Activated CD4-positive, alpha-beta T cell treated with anti-CD3 and anti-CD28 coated beads, Interleukin-10, Interleukin-2, amounts not matched to agents 100 ng/mL and 50 ng/mL, durations not matched to agents 16 hours and 8 hours (primary cell): ENCODE measurements around the gene MED4.
"Not testable (repeated sequence)": the region's sequence is repeated elsewhere in the genome, so short reads cannot be mapped to it uniquely, and the experiment has no call there.

Experiments
- DNase-seq: peaks from one replicate; pipeline ENCODE4 v3.0.0-alpha.2; 2020

MED4 gene

DNA sequence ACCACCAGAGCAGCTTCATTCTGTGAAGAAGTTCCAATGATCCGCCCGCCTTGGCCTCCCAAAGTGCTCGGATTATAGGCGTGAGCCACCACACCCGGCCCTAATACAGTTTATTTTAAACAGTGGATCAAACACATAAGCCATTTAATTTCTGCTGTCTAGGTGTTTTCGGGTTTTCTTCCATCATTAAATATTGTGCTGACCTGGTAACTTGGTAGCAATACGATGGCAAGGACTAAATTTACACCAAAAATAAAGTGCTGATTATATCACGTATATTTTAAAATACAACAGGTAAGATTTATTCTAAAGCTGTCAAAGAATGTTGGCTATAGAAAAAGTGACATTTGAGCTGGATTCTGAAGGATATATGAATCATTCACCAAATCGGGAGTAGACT lies 1.3 kb downstream of the MED4 start:
- no peak for DNase-seq

DNA sequence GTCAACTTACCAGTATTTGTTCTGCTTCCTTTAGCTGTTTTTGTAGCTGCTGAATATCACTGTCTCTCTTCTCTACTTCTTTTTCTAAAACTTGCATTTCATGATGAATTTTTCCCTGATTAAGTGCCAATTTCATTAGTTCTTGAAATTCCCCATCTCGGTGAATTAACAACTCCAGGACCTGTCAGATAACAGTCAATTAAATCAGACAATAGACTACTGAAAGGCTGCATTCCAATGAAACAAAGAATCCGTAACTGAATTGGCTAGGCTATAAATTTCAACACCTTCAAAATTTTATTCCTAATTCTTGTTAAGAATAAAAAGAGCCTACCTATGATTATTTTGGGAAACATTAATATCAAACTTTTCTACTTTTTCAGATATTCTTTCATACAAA lies 8.6 kb downstream of the MED4 start:
- no peak for DNase-seq

DNA sequence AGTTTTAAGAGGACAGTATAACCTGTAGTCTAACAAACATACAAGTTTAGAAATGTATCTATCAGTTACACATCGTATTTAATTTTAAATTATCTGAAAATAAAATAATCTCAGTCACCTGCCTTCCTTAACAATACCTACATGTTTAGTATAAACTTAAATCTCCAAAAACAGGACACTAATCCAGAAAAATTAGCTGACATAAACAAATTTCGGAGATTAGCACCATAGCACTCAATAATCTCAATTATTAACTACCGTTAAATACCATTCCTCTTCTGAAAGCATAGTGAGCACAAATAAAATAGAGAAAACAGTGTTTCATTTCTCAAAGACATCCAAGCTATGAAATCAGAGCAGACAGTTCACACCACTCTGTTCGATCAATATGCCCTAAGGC lies 13.2 kb downstream of the MED4 start:
- DNase-seq, result no peak

DNA sequence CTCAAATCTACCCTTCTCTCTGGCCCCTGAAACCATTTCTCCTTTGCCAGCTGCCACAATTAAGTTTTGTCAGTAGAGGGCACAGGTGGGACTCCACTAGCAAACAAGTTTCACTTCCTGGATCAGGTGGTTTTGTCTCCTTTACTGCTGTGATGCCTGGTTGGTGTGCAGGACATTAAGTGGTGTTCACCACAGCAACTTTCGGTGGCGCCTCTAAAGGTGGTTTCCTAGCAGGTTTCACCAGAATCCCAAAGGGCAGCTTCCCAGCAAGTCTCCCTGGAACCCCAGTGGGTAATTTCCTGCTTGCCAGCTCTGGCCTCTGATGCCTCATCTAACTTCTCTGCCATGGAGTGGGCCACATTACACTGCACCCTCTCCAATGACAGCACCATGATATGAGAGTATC lies 16.6 kb downstream of the MED4 start:
- DNase-seq, result peak; percentile 59

DNA sequence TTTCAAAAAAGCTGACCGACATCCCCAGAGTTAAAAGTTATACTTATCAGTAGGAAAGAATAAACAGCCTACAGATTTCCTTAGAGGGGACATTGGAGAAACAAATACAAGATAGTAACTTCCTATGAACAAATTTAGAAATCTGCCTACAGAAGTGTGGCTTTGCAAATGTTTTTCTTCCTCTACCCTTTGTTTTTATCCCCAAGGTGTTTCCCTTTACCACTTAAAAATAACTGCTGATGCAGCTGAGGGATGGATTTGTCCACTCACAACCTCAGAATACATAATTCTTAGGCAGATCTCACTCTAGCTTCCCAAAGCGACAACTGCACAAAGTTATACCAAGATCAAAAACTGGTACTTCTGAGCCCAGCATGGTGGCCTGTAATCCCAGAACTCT lies 20.9 kb downstream of the MED4 start:
- no peak for DNase-seq

DNA sequence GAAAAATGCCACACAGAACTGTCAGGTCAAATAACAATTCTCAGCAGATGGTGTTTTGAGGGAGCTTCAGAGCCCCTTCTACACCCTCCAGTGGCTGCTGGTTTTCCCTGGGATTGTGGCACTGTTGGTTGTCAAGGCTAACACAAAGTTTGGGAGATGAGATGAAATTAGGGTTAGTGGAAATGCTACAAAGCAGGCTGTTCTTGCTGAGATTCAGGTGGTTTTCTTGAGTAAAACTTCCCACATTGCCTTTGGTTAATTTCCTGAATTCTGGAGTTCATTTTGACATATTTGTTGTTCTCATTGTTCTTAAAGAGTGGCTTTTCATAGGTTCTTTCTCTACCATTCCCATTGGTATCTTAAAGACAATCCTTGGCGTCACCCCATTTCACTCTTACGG lies 22.1 kb downstream of the MED4 start:
- DNase-seq, result no peak

DNA sequence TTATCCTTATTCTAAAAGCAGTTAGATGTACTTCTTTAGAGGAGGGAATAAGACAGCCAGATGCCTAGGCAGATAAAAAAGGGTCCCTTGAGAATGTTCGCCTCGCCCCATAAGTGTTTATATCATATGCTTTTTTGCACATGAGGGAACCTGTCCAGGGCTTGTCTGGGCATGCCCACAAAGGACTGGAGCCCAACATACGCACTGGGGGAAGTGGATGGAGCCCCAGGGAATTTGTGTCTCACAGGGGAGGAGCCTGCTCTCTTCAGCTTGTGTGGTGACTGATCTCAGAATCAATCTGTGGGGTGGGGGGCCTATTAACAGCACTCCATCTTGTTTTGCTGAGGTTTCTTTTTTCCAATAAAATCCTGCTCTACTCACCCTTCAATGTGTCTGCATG lies 22.6 kb downstream of the MED4 start:
- no peak for DNase-seq

DNA sequence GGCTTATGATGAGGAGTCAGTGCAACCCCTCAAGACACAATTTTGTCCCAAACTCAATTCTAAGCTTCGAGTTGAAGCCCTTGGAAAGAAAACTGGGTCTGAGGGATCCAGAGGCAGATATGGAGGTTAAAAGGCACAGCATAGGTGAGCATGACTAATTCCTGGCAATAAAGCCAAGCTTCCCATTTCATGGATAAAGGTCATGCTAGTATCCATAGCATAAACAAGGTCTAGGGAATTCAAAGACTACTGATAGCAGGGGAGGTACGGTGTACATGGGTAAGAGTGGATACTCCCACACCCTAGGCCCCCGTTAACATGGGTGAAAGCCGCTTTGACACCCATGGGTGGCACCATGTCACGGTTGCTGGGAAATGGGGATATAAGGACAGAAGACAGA lies 24.0 kb downstream of the MED4 start:
- DNase-seq, result no peak

DNA sequence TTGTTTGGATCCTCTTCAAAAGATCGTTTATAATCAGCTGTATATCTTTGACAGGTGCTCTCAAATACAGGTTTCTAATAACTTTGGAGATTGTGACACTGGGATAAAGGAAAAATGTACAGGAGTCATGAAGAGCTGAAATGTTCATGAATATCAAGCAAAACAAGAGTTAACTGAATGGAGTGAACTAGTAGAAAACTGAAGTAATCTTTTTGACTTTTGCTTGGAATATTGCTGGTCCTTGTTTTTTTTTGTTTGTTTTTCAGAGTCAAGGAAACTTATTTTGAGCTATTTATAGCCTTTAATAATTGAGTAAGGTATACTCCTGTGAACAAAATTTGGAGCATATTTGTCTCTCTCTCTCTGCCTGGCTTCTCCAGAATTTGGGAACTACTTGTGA lies 25.3 kb downstream of the MED4 start:
- DNase-seq, result no peak

DNA sequence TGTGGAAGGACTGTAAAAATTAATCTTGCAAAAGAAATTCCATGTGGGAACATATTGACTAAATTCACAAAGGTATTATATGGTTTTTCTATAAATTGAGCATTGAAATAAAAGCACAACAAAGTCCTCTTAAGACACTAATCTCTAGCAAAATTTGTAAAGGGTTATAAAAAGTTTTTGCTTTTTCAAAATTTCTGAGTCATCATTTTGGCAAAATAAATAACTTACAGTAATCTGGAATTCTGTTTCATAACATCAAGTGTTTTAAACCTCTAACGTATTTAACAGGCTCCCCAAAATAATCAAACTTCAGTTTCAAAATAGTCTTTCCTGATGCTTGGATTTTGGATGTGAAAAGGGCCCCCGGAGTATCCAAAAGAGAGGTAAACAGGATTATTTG lies 26.0 kb downstream of the MED4 start:
- no peak for DNase-seq

DNA sequence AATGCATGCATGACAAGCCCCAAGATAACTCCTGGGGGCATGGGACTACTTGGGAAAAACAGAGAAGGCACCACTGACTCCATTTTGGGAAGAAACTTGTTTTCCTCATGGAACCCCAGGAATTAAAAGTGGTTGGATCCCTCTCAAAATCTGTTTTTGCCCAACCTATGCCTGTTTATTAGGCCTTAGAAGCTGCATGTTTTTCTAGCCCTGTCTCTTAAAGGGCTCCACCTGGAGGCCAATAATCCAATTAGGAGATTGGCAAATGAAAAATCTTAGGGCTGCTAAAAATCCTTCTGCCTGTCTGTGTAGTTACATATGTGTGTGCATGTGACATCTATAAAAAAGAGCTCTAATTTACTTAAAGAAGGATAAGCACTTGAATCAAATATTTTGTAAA lies 26.9 kb downstream of the MED4 start:
- no peak for DNase-seq

DNA sequence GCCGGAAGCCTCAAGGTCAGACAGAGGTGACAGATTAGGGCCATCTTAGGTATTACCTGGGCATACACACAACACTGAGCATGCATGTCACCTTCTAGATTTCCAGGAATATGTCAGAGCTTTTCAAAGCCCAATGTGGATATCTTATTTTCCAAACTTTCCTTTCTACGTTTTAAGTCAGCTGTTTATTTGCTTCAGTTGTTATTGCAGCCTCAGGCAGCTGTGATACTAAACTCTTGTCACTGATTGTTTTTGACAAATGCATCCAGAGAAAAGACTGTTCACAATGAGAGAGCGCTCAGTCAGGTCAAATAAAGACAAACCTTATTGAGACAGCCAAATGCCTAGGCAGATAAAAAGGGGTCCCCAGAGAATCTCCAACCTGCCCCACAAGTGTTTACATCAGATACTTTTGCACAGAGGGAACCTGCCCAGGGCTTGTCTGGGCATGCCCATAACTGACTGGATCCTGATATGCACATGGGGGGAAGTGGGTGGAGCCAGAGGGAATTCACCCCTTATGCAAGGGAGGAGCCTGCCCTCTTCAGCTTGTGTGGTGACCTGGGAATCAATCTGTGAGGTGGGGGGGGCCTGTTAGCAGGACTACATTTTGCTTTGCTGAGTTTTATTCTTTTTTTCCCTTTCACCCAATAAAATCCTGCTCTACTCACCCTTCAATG lies 28.5 kb downstream of the MED4 start:
- DNase-seq, result peak; percentile 49

DNA sequence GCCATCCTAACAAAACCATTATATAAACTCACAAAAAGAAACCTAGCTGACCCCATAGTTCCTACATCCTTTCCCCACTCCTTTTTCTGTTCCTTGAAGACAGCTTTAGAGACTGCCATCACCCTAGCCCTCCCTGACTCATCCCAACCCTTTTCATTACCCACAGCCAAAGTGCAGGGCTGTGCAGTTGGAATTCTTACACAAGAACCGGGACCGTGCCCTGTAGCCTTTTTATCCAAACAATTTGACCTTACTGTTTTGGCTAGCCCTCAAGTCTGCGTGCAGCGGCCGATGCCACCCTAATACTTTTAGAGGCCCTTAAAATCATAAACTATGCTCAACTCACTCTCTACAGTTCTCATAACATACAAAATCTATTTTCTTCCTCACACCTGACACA lies 35.0 kb downstream of the MED4 start:
- DNase-seq, result not testable (repeated sequence)

DNA sequence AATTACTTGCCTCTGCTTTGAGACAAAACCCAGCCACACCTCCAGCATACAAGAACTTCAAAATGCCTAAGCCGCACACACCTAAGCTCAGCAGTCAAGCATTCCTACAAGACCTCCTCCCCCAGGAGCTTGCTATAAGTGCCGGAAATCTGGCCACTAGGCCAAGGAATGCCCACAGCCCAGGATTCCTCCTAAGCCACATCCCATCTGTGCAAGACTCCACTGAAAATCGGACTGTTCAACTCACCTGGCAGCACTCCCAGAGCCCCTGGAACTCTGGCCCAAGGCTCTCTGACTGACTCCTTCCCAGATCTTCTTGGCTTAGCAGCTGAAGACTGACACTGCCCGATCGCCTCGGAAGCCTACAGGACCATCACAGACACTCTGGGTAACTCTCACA lies 36.4 kb downstream of the MED4 start:
- not testable (repeated sequence) for DNase-seq

DNA sequence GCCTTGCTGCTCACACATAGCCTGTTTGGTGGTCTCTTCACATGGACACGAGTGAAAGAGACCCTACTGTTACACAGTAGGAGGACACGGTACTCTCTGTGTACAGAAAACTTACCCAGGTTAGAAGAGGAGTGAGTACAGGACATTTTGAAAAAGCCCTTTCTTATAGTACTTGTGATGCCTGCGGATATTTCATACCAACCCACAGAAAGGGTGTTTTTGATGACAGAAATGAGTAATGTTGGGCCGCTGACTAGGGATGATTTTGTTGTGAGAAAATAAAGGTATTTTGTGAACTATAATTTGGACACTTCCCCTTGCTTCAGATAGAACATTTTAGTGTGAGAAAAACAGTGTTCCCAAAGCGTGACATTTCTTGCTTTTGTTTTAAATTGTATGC lies 39.2 kb downstream of the MED4 start:
- no peak for DNase-seq

DNA sequence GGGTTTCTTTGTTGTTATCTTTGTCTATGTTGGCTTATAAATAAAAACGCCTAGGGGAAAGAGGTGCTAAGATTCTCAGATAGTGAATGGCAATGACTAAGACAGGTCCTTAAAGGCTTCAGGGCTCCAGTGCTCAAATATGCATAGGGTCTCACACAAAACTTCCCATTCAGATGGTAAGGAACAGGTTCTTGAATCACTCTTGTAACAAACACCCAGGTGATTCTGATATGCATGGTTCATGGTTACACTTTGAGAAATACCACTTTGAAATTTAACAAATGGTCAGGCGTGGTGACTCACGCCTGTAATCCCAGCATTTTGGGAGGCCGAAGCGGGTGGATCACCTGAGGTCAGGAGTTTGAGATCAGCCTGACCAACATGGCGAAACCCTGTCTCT lies 40.3 kb downstream of the MED4 start:
- DNase-seq, result no peak

DNA sequence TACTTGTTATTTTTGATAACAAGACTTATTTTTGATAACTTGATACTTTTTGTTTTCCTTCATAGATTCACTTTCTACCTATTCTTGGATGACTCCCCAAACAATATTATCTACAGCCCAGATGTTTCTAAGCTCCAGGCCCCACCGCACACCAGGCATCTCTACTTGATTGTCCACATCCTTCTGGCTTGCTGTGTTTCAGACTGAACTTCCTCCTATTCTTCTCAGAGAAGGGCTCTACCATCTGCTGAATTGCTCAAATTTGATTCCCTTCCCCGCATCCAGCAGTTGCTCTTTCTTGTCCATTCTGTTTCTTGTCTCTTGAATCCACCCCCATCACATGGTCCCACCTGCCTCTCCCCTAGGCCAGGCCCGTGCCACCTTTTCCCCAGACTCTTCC lies 44.4 kb downstream of the MED4 start:
- no peak for DNase-seq

DNA sequence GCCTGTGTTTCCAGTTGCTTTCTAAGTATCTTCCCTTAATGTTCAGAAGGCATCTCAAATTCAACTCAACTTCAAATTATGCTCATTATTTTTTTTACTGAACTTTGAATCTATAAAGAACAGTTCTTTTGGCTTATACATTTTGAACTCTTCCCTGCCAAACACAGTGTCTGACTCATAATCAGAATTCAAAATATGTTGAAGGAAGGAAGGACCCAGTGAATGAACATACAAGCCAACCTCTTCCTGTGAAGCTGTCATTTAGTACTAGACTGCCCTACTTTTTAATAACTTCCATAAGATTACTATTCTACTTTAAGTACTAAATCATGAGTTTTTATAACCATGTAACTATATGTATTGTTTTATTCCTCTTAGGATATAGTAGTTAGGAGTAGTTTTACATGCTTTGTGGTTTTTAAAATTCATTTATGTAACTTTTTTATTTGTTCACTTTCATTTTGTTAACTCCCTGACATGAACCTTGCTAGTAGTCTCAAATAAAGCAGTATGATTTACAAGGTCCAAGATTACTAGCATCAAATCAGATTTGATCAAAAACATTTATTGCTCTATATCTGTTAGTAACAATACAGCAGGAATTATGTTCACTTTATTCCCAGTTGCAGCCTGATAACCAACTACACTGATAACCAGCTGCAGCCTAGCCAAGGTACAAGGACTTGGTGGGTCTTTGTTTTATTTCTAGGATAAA lies 51.0 kb downstream of the MED4 start:
- DNase-seq, result peak; percentile 61

DNA sequence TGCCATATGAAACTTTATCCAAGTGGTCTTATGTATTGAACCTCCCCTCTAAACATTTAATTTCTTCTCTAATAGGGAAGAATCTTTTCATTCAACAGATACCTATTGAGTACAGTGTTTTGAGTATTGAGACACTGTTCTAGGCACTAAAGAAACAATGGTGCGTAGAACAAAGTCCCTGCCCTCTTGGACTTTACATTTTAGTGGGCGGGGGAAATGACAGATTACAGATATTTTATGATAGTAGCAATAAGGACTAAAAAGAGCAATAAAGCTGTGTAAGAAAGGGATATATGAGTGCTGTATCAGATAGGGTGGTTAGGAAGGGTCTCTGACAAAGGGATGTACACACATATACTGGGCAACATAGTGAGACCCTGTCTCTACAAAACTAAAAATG lies 52.0 kb downstream of the MED4 start:
- no peak for DNase-seq

DNA sequence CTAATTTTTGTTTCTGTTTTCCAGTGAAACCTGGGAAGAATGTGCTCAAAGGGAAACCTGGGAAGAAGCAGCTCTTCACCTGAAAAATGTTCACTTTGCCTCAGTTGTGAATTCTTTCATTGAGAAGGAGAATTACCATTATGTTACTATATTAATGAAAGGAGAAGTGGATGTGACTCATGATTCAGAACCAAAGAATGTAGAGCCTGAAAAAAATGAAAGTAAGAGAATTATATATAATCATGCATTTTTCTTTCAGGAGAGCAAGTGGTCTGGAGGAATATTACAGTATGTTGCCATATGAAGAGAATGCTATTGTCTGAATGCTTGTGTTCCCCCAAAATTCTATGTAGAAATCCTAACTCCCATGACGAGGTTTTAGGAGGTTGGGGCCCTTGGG lies 54.0 kb downstream of the MED4 start:
- DNase-seq, result no peak

DNA sequence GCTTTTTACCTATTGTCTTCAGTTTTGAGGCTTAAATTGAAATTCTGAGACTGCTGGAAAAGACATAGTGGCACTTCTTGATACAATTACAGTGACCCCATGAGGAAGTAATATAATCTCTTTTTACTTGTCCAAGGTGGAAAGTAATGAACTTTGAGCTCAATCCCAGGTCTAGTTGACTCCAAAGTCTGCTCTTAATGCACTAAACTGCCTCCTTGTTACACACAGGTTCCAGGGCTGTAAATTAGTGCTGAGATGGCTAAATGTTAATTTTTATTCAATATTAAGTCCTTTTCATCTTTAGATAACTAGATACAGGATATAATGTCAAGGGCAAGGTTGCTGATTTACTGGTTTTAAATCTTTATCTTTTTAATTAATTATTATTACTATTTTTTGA lies 54.9 kb downstream of the MED4 start:
- no peak for DNase-seq

DNA sequence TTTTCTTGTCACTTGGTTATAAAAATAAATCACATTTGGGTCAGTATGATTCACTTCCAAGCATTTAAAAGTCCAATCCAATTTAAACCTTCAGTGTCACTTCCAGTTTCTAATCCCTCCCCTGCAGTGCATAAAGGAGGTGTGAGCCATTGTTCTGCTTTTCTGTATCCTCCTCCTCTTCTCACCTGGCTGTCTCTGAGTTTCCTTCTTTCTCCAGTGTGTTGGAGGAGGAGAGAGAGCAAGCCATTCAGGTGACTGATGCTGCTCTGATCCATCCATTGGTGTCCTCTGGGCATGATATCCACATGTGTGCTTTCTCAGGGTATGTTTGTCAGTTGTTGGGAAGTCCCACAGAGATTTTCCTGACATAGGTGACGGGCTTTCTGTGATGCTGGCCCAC lies 56.1 kb downstream of the MED4 start:
- DNase-seq, result no peak

DNA sequence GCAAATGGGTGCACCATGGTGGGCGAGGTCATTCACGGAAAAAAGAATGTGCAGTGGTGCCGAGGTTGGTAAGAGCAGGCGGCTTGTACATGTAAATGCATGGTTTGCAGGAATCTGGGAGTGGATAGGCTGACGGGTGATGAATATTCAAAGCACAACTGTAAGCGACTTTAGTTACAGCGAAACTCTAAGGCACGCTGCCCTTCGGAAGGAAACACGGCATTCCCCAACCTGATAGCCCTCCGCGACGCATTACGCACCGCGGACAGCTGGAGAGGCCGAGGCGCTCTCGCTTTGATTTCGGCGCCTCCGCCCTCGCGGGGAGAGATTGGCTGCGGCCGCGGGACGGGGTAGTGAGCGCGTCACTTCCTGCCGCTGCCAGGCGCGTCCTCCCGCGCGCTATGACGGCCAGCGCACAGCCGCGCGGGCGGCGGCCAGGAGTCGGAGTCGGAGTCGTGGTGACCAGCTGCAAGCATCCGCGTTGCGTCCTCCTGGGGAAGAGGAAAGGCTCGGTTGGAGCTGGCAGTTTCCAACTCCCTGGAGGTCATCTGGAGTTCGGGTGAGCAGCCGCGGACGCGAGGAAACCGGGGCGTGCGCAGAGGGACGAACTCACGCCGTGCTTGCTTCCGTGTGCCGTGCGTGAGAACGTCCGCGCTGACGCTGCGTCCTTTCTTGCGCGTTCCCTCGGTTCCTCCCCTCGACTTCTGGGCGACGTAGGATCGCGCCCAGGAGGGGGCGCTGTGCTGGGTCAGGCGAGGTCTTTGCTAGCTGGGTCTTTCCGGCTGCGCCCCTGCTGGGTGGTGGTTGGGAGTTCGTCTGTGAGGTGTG lies 57.3 kb downstream of the MED4 start, which contains the start of gene NUDT15:
Gene NUDT15 (plus strand): TSS at position 381 of the 828 bp plus-strand sequence. CDS start 21 bp downstream, at position 402.
- peak; percentile 97 for DNase-seq

DNA sequence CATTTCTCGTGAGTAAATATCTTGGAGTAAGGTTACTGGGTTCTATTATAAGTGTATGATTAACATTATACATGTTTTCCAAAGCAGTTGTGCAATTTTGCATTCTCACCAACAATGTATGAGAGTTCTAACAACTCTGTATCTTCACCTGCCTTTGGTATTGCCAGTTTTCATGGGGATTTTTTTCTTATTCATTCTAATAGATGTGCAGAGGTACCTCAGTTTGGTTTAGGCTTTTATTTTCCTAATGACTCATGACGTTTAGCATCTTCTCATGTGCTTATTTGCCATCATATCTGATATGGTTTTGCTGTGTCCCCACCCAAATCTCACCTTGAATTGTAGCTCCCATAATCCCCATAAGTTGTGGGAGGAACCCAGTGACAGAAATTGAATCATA lies 65.0 kb downstream of the MED4 start:
- no peak for DNase-seq
